GM19035 (cell line): ENCODE data around the gene ZNF132.
"Not testable (repeated sequence)": the region's sequence is repeated elsewhere in the genome, so short reads cannot be mapped to it uniquely, and the experiment has no call there.

Experiments used
- ATAC-seq: cut with Tn5 transposase; IDR thresholded peaks from one replicate; pipeline ENCODE4 v1.9.1; 2021; ENCODE audit not compliant: unreplicated experiment

Gene ZNF132

GRCh38 chr19:58468216-58468839, 28.4 kb upstream of the ZNF132 start:
- ATAC-seq, result no peak

GRCh38 chr19:58466760-58467589, 27.0 kb upstream of the ZNF132 start, which contains the start of gene ZNF324:
Gene ZNF324, plus strand, starts transcription at chr19:58467080. Its CDS starts 2,106 bp downstream, at chr19:58469186.
- ATAC-seq, result peak; percentile 89

GRCh38 chr19:58466089-58466759, 26.3 kb upstream of the ZNF132 start:
- peak; percentile 16 for ATAC-seq

GRCh38 chr19:58460039-58460438, 20.1 kb upstream of the ZNF132 start:
- no peak for ATAC-seq

- ATAC-seq, result no peak
Measured at GRCh38 chr19:58456111-58456510, 16.2 kb upstream of the ZNF132 start.

DNA sequence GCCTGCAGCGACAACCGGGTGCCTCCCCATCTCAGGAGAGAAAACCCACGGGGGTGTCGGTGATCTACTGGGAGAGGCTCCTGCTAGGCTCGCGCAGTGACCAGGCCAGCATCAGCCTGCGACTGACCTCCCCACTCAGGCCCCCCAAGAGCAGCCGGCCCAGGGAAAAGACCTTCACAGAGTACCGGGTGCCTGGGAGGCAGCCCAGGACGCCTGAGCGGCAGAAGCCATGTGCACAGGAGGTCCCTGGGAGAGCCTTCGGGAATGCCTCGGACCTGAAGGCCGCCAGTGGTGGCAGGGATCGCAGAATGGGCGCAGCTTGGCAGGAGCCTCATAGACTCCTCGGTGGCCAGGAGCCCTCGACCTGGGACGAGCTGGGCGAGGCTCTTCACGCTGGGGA, 15.4 kb upstream of the ZNF132 start:
- ATAC-seq, result no peak

DNA sequence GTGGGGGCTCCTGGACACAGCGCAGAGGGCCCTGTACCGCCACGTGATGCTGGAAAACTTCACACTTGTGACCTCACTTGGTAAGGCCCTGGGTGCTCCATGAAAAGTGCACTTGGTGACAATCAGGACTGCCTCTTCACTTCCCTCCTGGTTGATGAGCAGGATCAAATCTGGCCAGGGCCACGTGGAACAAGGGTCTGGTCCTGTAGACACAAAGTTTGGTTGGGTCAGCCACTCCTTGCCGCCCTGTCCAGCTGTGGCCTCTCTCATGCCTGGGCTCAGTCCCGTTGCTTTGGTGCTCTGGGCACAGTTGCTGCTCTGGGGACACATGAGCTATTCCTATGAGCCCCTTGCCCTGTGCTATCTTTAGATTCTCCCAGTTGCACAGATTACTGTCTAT, 13.8 kb upstream of the ZNF132 start:
- no peak for ATAC-seq

GRCh38 chr19:58451358-58452101, 11.6 kb upstream of the ZNF132 start, which contains the start of gene ZNF324B:
Gene ZNF324B, plus strand, starts transcription at chr19:58451622. Its CDS starts 2,080 bp downstream, at chr19:58453702.
- peak; percentile 95 for ATAC-seq

DNA sequence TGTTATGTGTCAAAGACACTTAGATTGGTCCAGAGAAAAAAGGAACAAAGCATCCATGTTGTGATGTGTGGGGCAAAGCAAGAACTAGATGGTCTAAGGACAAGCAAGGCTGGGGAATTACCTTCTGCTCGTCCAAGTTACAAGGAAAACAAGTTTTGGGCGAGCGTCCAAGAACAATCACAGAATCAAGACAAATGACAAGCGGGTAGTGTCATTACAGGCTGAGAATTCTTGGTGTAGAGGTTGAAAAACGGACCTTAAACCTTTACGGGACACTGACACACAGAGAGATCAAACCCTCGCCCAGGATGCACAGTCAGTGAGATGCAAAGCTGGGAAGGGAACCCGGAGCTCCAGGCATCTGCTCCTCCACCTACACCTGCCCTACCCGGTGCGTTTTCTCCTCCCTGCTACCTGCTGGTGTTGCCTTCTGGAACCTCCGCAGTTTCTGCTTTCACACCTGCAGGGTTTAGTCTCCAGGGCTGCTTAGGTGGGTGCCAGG, 11.0 kb upstream of the ZNF132 start:
- no peak for ATAC-seq

DNA sequence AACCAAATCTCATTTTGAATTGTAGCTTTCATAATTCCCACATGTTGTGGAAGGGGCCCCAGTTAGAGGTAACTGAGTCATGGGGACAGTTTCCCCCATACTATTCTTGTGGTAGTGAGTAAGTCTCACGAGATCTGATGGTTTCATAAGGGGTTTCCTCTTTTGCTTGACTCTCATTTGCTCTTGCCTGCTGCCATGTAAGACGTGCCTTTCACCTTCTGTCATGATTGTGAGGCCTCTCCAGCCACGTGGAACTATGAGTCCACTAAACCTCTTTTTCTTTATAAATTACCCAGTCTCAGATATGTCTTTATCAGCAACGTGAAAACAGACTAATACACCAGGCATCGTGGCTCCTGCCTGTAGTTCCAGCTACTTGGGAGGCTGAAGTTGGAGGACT, 10.0 kb upstream of the ZNF132 start:
- not testable (repeated sequence) for ATAC-seq

- ATAC-seq, result not testable (repeated sequence)
Measured at GRCh38 chr19:58448860-58449259, 8.9 kb upstream of the ZNF132 start.

GRCh38 chr19:58442986-58443385, 3.0 kb upstream of the ZNF132 start:
- ATAC-seq, result not testable (repeated sequence)

DNA sequence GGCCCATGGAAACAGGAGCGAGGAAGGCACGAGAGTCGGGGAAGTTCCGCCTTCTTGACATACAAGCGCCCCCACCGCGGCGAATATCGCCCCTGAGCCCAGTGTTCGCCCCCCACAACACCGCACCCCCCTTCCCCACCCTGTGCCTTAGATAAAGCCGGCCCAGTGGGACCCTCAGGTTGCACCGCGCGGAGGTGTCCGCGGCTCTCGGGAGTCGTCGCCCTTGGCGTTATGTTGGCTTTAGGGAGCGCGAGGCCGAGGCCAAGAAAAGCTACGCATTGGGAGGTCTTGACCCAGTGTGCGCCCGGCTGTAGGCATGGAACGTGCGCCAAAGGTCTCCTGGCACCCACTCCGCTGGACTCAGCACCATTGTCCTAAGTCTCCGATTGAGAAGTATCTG, 603 bp upstream of the ZNF132 start:
- no peak for ATAC-seq

GRCh38 chr19:58434217-58434616, 5.7 kb downstream of the ZNF132 start:
- ATAC-seq, result no peak

- ATAC-seq, result no peak
Measured at GRCh38 chr19:58429745-58430144, 10.2 kb downstream of the ZNF132 start.

GRCh38 chr19:58428617-58429016, 11.3 kb downstream of the ZNF132 start:
- ATAC-seq, result no peak

DNA sequence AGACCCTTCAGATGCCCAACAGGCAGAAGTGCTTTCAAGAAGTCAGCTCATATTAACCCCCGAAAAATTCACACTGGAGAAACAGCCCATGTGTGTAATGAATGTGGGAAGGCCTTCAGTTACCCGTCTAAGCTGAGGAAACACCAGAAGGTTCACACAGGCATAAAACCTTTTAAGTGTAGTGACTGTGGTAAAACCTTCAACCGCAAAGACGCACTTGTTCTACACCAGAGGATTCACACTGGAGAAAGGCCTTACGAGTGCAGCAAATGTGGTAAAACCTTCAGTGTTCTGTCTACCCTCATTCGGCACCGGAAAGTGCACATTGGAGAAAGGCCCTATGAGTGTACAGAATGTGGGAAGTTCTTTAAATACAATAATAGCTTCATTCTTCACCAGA, 22.9 kb downstream of the ZNF132 start:
- ATAC-seq, result no peak

- ATAC-seq, result no peak
Measured at GRCh38 chr19:58416604-58417003, 23.3 kb downstream of the ZNF132 start.

DNA sequence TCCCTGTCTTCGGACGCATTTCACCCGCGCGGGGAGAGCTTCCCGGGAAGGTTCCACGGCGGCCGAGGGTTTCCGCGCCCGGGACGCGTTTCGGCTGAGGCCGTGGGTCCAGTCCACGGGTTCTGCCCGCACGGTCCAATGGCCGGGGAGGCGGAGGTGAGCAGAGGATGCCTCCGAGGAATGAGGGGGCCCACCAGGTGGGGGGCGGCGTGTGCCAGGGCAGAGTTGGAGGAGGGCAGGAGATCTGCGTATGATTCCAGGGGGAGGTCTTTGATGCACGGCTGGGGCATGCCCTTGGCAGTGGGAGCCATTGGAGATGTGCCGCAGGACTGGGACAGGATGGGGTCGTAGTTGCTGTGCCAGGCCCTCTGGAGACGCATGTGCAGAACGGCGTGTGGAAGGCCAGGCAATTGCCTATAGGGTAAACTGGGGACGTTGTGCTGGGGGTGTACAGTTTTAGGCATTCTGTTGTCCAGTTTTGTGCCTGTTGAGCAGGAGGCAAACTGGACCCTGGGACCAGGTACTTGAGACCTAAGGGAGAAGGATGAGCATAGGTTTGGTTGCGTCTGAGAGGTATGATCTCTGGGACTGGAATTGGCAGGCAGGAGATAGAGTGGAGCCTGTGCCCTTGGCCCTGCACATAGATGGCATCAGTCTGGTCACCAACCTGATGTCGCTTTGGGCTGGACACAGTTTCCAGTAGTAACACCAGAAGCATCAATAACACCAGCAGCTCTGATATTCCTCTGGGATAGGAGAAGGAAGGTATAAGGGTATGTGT, 30.8 kb downstream of the ZNF132 start:
- ATAC-seq, result peak; percentile 14
